Astrocyte (in vitro differentiated cells and primary cell): Measurements from ENCODE around the gene PSMD12. TPM values are rescaled to one million over a fixed set of nuclear protein-coding genes. Genes with fewer than 3 reads are reported as not detected.

Source experiments
- DNase-seq: peaks from one replicate; pipeline ENCODE4 v3.0.0-alpha.2; 2010; ENCODE audit warnings: low read depth
- FAIRE-seq: peaks from 2 replicates; lab custom pipeline; 2011; peaks lifted over from hg19 to GRCh38; lab: Jason Lieb, UNC
- H2AFZ ChIP-seq: 2 replicates; pipeline ENCODE4 v1.6.0; 2012; ENCODE audit warnings: low read depth, low read length, inconsistent platforms
- H3K27ac ChIP-seq: 2 replicates; pipeline ENCODE4 v1.5.1; 2011; ENCODE audit warnings: low read depth, low read length, inconsistent platforms
- H3K27me3 ChIP-seq: 2 replicates; pipeline ENCODE4 v1.6.0; 2011; ENCODE audit warnings: low read length, inconsistent platforms; ENCODE audit not compliant: insufficient read depth
- H3K36me3 ChIP-seq: 2 replicates; pipeline ENCODE4 v1.5.1; 2011; ENCODE audit warnings: low read length, inconsistent platforms; ENCODE audit not compliant: insufficient read depth
- H3K4me1 ChIP-seq: 2 replicates; pipeline ENCODE4 v1.5.1; 2011; ENCODE audit warnings: low read length, inconsistent platforms; ENCODE audit not compliant: insufficient read depth
- H3K4me2 ChIP-seq: 2 replicates; pipeline ENCODE4 v1.6.0; 2012; ENCODE audit warnings: low read length, inconsistent platforms
- H3K4me3 ChIP-seq: 2 replicates; pipeline ENCODE4 v1.5.1; 2011; ENCODE audit warnings: low read depth, mild to moderate bottlenecking, low read length, inconsistent platforms; ENCODE audit not compliant: insufficient read depth
- H3K79me2 ChIP-seq: 2 replicates; pipeline ENCODE4 v1.6.0; 2012; ENCODE audit warnings: mild to moderate bottlenecking, low read length, inconsistent platforms; ENCODE audit not compliant: insufficient read depth
- H3K9ac ChIP-seq: 2 replicates; pipeline ENCODE4 v1.6.0; 2012; ENCODE audit warnings: mild to moderate bottlenecking, low read length, inconsistent platforms
- H3K9me3 ChIP-seq: 2 replicates; pipeline ENCODE4 v1.5.1; 2012; ENCODE audit warnings: low read depth, mild to moderate bottlenecking, low read length, inconsistent platforms; ENCODE audit not compliant: insufficient read depth
- H4K20me1 ChIP-seq: 2 replicates; pipeline ENCODE4 v1.6.0; 2012; ENCODE audit warnings: low read length, inconsistent platforms; ENCODE audit not compliant: insufficient read depth
- H3K27ac Mint-ChIP-seq: one replicate; pipeline ENCODE4 v1.8.0; 2021; ENCODE audit warnings: mild to moderate bottlenecking, mixed read lengths; ENCODE audit not compliant: unreplicated experiment
- H3K27me3 Mint-ChIP-seq: one replicate; pipeline ENCODE4 v1.8.0; 2021; ENCODE audit warnings: low read depth, mixed read lengths; ENCODE audit not compliant: unreplicated experiment
- H3K36me3 Mint-ChIP-seq: one replicate; pipeline ENCODE4 v1.8.0; 2021; ENCODE audit warnings: low read depth, mixed read lengths; ENCODE audit not compliant: unreplicated experiment
- H3K4me1 Mint-ChIP-seq: one replicate; pipeline ENCODE4 v1.8.0; 2021; ENCODE audit warnings: low read depth, mixed read lengths; ENCODE audit not compliant: unreplicated experiment
- H3K4me3 Mint-ChIP-seq: one replicate; pipeline ENCODE4 v1.8.0; 2021; ENCODE audit warnings: mild to moderate bottlenecking, moderate library complexity, mixed read lengths; ENCODE audit not compliant: unreplicated experiment
- H3K9me3 Mint-ChIP-seq: one replicate; pipeline ENCODE4 v1.8.0; 2021; ENCODE audit warnings: mild to moderate bottlenecking, mixed read lengths; ENCODE audit not compliant: unreplicated experiment
- EZH2 ChIP-seq: IDR thresholded peaks from 2 replicates; pipeline ENCODE4 v1.6.1; 2012; ENCODE audit warnings: mild to moderate bottlenecking, low read length, inconsistent platforms; ENCODE audit not compliant: insufficient read depth
- total RNA-seq: library from RNA; stranded (reverse); gene quantifications from 2 replicates; pipeline ENCODE4 v1.2.1, GENCODE V29; 2021
- TF ChIP-seq, protein P1 (sequence below): IDR thresholded peaks from 2 replicates; pipeline ENCODE4 v1.5.1; 2011; ENCODE audit warnings: low read depth, mild to moderate bottlenecking, inconsistent platforms, low read length, moderate library complexity; ENCODE audit not compliant: insufficient read depth

Gene PSMD12
- total RNA-seq, 1 donor from 2014 or later: 74.1 TPM

- H3K4me1 ChIP-seq: peaks cover 18% of the 10 kb centered on the region
- FAIRE-seq: peak; percentile 69
- no peak overlapping the region for H3K27ac ChIP-seq
- peaks cover 5% of the 10 kb centered on the region for H3K4me1 Mint-ChIP-seq
- H3K27me3 Mint-ChIP-seq: no peaks in the 10 kb centered on the region
- no peaks in the 10 kb centered on the region for H3K36me3 Mint-ChIP-seq
- H3K4me3 ChIP-seq: no peak overlapping the region
- no peaks in the 10 kb centered on the region for H3K27me3 ChIP-seq
- peak overlapping the region; percentile 77 for H3K4me2 ChIP-seq
- peak; percentile 74 for DNase-seq
- peak overlapping the region; percentile 61 for H2AFZ ChIP-seq
- no peak for TF ChIP-seq EZH2
- TF ChIP-seq, protein P1, sequence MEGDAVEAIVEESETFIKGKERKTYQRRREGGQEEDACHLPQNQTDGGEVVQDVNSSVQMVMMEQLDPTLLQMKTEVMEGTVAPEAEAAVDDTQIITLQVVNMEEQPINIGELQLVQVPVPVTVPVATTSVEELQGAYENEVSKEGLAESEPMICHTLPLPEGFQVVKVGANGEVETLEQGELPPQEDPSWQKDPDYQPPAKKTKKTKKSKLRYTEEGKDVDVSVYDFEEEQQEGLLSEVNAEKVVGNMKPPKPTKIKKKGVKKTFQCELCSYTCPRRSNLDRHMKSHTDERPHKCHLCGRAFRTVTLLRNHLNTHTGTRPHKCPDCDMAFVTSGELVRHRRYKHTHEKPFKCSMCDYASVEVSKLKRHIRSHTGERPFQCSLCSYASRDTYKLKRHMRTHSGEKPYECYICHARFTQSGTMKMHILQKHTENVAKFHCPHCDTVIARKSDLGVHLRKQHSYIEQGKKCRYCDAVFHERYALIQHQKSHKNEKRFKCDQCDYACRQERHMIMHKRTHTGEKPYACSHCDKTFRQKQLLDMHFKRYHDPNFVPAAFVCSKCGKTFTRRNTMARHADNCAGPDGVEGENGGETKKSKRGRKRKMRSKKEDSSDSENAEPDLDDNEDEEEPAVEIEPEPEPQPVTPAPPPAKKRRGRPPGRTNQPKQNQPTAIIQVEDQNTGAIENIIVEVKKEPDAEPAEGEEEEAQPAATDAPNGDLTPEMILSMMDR: peak; percentile 89
- no peaks in the 10 kb centered on the region for H3K9me3 Mint-ChIP-seq
- H3K79me2 ChIP-seq: no peaks in the 10 kb centered on the region
- no peaks in the 10 kb centered on the region for H3K9me3 ChIP-seq
- no peaks in the 10 kb centered on the region for H3K36me3 ChIP-seq
- peak overlapping the region; percentile 14 for H3K4me3 Mint-ChIP-seq
- H3K27ac Mint-ChIP-seq: no peak overlapping the region
- no peaks in the 10 kb centered on the region for H4K20me1 ChIP-seq
- peak overlapping the region; percentile 27 for H3K9ac ChIP-seq
These were observed 8.1 kb upstream of the PSMD12 start for GRCh38 chr17:67374329-67375053.

GRCh38 chr17:67372751-67373150 lies 6.4 kb upstream of the PSMD12 start:
- Histone ChIP-seq H3K4me2 (no peak overlapping the region), H3K9ac (no peak overlapping the region), H3K4me3 (no peak overlapping the region), H2AFZ (no peak overlapping the region), H3K79me2 (no peaks in the 10 kb centered on the region), H3K27me3 (no peaks in the 10 kb centered on the region), H3K27ac (no peak overlapping the region), H3K4me1 (peaks cover 13% of the 10 kb centered on the region), H4K20me1 (no peaks in the 10 kb centered on the region), H3K9me3 (no peaks in the 10 kb centered on the region), H3K36me3 (no peaks in the 10 kb centered on the region)
- Mint-ChIP-seq H3K27me3 (no peaks in the 10 kb centered on the region), H3K4me3 (no peak overlapping the region), H3K4me1 (peaks cover 3% of the 10 kb centered on the region), H3K9me3 (no peaks in the 10 kb centered on the region), H3K36me3 (no peaks in the 10 kb centered on the region), H3K27ac (no peak overlapping the region)
- TF ChIP-seq, protein P1: no peak
- TF ChIP-seq EZH2: no peak
- DNase-seq: no peak
- FAIRE-seq: no peak

- Histone ChIP-seq H3K36me3 (no peaks in the 10 kb centered on the region), H3K9me3 (no peaks in the 10 kb centered on the region), H3K4me2 (no peak overlapping the region), H4K20me1 (peaks cover 14% of the 10 kb centered on the region), H3K27ac (no peak overlapping the region), H3K4me1 (peaks cover 11% of the 10 kb centered on the region), H2AFZ (no peak overlapping the region), H3K9ac (no peak overlapping the region), H3K27me3 (no peaks in the 10 kb centered on the region), H3K79me2 (peaks cover 18% of the 10 kb centered on the region), H3K4me3 (no peak overlapping the region)
- TF ChIP-seq, protein P1: no peak
- no peak for TF ChIP-seq EZH2
- DNase-seq: no peak
- H3K27ac Mint-ChIP-seq: no peak overlapping the region
- H3K27me3 Mint-ChIP-seq: no peaks in the 10 kb centered on the region
- peaks cover 4% of the 10 kb centered on the region for H3K4me1 Mint-ChIP-seq
- no peaks in the 10 kb centered on the region for H3K36me3 Mint-ChIP-seq
- H3K9me3 Mint-ChIP-seq: no peaks in the 10 kb centered on the region
- no peak overlapping the region for H3K4me3 Mint-ChIP-seq
- no peak for FAIRE-seq
These were observed 3.3 kb upstream of the PSMD12 start for GRCh38 chr17:67369676-67370075.
